H1 (cell line): ENCODE measurements around the gene SPARC. TPM values are rescaled to one million over a fixed set of nuclear protein-coding genes. Genes with fewer than 3 reads are reported as not detected.

Experiments
- ASH2L ChIP-seq: fragments of 200-600, 300-600 bp; sonication (generic); IDR thresholded peaks from one replicate; pipeline ENCODE4 v1.7.1; 2017; ENCODE audit warnings: low read length
- CHD1 ChIP-seq: IDR thresholded peaks from 2 replicates; pipeline ENCODE4 v1.6.1; 2012; ENCODE audit warnings: low read depth, low read length, improper control_type of control experiment
- FOSL1 ChIP-seq: IDR thresholded peaks from 2 replicates; pipeline ENCODE4 v1.6.1; 2011; ENCODE audit warnings: mild to moderate bottlenecking, low read depth, low read length, moderate library complexity; ENCODE audit not compliant: insufficient read depth
- MAFK ChIP-seq: IDR thresholded peaks from 2 replicates; pipeline ENCODE4 v1.6.1; 2012; ENCODE audit warnings: low read depth, mild to moderate bottlenecking, improper control_type of control experiment, low read length
- RBBP5 ChIP-seq: IDR thresholded peaks from 2 replicates; pipeline ENCODE4 v1.7.1; 2012; ENCODE audit warnings: low read depth, mild to moderate bottlenecking, inconsistent platforms, low read length, moderate library complexity, borderline replicate concordance
- SP2 ChIP-seq: IDR thresholded peaks from 2 replicates; pipeline ENCODE4 v1.6.1; 2012; ENCODE audit warnings: mild to moderate bottlenecking, low read length, inconsistent platforms
- polyA plus RNA-seq, 7 experiments: library from polyadenylated mRNA; depleted of rRNA in 3 of 7; stranded (reverse) in 5 of 7; unstranded in 2 of 7; fragments of >200 nt in 5 of 7; fragments of 200-250 nt in 2 of 7; gene quantifications; 1 replicate in 5 of 7; 2 replicates in 1 of 7; 4 replicates in 1 of 7; pipeline versions ENCODE4 v1.2.1 to v1.2.3, GENCODE V29; 2011 to 2013; ENCODE audit warnings: missing spikeins in 2 of 7, mixed read lengths in 2 of 7
- total RNA-seq: library from RNA; stranded (reverse); fragmentation: NEBNext Ultra II Directional; extraction: Animal tissue kit (Norgen Biotek cat#: 25700); gene quantifications from 2 replicates; pipeline ENCODE4 v1.2.1, GENCODE V29; 2021
- TF ChIP-seq, protein P1 (sequence below): fragments of 300-600 bp; sonication (generic); IDR thresholded peaks from 2 replicates; pipeline ENCODE4 v1.7.1; 2012; ENCODE audit warnings: low read length, moderate library complexity, mild to moderate bottlenecking, inconsistent platforms; ENCODE audit not compliant: insufficient replicate concordance
- TF ChIP-seq, protein P2 (sequence below): IDR thresholded peaks from 2 replicates; pipeline ENCODE4 v1.6.1; 2011; ENCODE audit warnings: low read length, improper control_type of control experiment

SPARC gene
- total and polyA plus RNA-seq, 2 of the 8 experiments (the other 6 are each of a cell fraction or from before 2014, with no cell fraction given), result 375 to 438 TPM

DNA sequence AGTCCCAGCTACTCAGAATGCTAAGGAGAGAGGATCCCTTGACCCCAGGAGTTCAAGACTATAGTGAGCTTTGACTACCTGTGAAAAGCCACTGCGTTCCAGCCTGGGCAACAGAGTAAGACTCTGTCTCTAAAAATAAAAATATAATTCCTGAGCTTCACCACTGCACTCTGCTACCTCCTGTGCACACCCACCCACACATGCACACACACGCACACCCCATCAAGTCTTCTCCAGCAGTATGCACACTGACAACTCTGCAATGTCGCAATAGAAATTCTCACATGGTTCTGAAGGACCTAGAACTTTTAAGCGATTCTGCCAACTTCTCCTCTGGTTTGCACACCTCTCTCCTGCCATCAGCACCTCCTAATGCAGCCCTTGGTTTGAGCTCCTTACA lies 48.1 kb downstream of the SPARC start (continued):
- TF ChIP-seq, protein P1, sequence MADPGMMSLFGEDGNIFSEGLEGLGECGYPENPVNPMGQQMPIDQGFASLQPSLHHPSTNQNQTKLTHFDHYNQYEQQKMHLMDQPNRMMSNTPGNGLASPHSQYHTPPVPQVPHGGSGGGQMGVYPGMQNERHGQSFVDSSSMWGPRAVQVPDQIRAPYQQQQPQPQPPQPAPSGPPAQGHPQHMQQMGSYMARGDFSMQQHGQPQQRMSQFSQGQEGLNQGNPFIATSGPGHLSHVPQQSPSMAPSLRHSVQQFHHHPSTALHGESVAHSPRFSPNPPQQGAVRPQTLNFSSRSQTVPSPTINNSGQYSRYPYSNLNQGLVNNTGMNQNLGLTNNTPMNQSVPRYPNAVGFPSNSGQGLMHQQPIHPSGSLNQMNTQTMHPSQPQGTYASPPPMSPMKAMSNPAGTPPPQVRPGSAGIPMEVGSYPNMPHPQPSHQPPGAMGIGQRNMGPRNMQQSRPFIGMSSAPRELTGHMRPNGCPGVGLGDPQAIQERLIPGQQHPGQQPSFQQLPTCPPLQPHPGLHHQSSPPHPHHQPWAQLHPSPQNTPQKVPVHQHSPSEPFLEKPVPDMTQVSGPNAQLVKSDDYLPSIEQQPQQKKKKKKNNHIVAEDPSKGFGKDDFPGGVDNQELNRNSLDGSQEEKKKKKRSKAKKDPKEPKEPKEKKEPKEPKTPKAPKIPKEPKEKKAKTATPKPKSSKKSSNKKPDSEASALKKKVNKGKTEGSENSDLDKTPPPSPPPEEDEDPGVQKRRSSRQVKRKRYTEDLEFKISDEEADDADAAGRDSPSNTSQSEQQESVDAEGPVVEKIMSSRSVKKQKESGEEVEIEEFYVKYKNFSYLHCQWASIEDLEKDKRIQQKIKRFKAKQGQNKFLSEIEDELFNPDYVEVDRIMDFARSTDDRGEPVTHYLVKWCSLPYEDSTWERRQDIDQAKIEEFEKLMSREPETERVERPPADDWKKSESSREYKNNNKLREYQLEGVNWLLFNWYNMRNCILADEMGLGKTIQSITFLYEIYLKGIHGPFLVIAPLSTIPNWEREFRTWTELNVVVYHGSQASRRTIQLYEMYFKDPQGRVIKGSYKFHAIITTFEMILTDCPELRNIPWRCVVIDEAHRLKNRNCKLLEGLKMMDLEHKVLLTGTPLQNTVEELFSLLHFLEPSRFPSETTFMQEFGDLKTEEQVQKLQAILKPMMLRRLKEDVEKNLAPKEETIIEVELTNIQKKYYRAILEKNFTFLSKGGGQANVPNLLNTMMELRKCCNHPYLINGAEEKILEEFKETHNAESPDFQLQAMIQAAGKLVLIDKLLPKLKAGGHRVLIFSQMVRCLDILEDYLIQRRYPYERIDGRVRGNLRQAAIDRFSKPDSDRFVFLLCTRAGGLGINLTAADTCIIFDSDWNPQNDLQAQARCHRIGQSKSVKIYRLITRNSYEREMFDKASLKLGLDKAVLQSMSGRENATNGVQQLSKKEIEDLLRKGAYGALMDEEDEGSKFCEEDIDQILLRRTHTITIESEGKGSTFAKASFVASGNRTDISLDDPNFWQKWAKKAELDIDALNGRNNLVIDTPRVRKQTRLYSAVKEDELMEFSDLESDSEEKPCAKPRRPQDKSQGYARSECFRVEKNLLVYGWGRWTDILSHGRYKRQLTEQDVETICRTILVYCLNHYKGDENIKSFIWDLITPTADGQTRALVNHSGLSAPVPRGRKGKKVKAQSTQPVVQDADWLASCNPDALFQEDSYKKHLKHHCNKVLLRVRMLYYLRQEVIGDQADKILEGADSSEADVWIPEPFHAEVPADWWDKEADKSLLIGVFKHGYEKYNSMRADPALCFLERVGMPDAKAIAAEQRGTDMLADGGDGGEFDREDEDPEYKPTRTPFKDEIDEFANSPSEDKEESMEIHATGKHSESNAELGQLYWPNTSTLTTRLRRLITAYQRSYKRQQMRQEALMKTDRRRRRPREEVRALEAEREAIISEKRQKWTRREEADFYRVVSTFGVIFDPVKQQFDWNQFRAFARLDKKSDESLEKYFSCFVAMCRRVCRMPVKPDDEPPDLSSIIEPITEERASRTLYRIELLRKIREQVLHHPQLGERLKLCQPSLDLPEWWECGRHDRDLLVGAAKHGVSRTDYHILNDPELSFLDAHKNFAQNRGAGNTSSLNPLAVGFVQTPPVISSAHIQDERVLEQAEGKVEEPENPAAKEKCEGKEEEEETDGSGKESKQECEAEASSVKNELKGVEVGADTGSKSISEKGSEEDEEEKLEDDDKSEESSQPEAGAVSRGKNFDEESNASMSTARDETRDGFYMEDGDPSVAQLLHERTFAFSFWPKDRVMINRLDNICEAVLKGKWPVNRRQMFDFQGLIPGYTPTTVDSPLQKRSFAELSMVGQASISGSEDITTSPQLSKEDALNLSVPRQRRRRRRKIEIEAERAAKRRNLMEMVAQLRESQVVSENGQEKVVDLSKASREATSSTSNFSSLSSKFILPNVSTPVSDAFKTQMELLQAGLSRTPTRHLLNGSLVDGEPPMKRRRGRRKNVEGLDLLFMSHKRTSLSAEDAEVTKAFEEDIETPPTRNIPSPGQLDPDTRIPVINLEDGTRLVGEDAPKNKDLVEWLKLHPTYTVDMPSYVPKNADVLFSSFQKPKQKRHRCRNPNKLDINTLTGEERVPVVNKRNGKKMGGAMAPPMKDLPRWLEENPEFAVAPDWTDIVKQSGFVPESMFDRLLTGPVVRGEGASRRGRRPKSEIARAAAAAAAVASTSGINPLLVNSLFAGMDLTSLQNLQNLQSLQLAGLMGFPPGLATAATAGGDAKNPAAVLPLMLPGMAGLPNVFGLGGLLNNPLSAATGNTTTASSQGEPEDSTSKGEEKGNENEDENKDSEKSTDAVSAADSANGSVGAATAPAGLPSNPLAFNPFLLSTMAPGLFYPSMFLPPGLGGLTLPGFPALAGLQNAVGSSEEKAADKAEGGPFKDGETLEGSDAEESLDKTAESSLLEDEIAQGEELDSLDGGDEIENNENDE, result no peak
- TF ChIP-seq FOSL1 (no peak), MAFK (no peak), ASH2L (no peak), CHD1 (no peak), SP2 (no peak), RBBP5 (no peak)
- TF ChIP-seq, protein P2, sequence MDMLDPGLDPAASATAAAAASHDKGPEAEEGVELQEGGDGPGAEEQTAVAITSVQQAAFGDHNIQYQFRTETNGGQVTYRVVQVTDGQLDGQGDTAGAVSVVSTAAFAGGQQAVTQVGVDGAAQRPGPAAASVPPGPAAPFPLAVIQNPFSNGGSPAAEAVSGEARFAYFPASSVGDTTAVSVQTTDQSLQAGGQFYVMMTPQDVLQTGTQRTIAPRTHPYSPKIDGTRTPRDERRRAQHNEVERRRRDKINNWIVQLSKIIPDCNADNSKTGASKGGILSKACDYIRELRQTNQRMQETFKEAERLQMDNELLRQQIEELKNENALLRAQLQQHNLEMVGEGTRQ, result no peak
